ENCODE data around the gene DMRTC2.
A peak's percentile ranks its signal among the peaks of the same experiment; 100 is the strongest.

Gene DMRTC2

DNA sequence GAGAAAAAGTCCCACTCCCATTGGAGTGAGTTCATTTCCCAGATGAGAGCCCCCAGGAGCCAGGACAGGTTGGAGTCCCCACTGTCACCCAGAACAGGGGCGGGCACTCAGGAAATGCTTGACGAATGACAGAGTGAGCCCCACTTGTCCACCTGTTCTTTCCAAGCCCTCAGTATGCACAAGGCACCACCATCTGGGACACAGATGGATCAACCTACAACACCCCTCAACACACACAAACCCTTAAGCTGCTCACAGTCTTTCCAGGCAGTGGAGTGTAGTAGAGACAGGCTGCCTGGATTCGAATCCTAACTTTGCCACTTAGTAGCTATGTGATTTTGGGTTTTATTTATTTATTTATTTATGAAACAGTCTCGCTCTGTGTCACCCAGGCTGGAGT is 46.1 kb downstream of the DMRTC2 start:
- Histone ChIP-seq H3K14ac (ENCODE audit: low read length in 2 of 2) (no peak overlapping the region), H2BK5ac (ENCODE audit: low read depth, low read length, poor library complexity, severe bottlenecking) (no peak overlapping the region)

DNA sequence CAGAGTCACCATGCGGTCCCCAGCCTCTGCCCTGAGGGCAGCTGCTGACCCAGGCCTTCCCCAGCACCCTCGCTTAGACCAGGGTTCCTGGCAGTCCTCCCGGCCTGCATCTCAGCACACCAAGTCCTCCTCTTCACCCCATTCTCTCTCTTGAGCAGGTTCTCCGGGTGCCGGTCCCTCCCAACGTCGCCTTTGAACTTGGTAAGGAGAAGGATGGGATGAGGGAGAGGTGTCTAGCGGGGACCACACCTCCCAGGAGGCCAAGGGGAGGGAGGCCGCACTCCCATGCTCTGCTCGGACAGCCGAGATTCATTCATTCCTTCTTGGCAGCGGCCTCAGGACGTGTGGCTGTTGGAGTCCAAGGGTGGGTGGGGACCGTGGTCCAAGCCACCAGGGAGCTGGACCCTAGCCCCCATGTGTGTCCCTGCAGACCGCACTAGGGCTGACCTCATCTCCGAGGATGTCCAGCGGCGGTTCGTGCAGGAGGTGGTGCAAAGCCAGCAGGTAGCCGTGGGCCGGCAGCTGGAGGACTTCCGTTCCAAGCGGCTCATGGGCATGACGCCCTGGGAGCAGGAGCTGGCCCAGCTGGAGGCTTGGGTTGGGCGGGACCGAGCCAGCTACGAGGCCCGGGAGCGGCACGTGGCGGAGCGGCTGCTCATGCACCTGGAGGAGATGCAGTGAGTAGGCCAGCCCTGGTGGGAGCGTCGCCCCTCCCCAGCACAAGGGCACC is 47.5 kb downstream of the DMRTC2 start:
- Histone ChIP-seq H3K79me1 (replicated peaks; ENCODE audit: low read length, poor library complexity, severe bottlenecking) (peaks cover 51% of the 10 kb centered on the region), H3K23ac (ENCODE audit: low read length in 2 of 2) (no peak overlapping the region), H3K4me2 (ENCODE audit: low read length, poor library complexity, severe bottlenecking) (no peak overlapping the region), H2BK15ac (ENCODE audit: low read depth, poor library complexity, severe bottlenecking) (no peak overlapping the region), H2AK5ac (ENCODE audit: low read length, severe bottlenecking) (no peak overlapping the region), H3K18ac (ENCODE audit: low read depth in 1 of 2, low read length in 2 of 2) (no peak overlapping the region), H4K8ac (ENCODE audit: low read length) (no peak overlapping the region), H3K4me1 (ENCODE audit: control insufficient read depth, insufficient read depth, low read depth, low read length) (peaks cover 17% of the 10 kb centered on the region), H3K14ac (ENCODE audit: low read length in 2 of 2) (no peak overlapping the region), H3K4ac (ENCODE audit: low read depth in 1 of 2, low read length in 2 of 2) (no peak overlapping the region), H3K9me3 (ENCODE audit: control insufficient read depth, low read length) (no peaks in the 10 kb centered on the region), H3K27me3 (ENCODE audit: control insufficient read depth in 1 of 2, insufficient read depth in 1 of 2, low read length in 2 of 2) (no peaks in the 10 kb centered on the region), H3K27ac (ENCODE audit: low read length, poor library complexity, severe bottlenecking) (no peak overlapping the region), H4K91ac (ENCODE audit: low read length) (no peak overlapping the region), H2BK5ac (ENCODE audit: low read depth, low read length, poor library complexity, severe bottlenecking) (no peak overlapping the region), H3K4me3 (ENCODE audit: insufficient read depth in 1 of 2, low read depth in 1 of 2, low read length in 2 of 2) (no peak overlapping the region), H2BK120ac (ENCODE audit: low read depth, low read length) (no peak overlapping the region), H2BK12ac (ENCODE audit: low read length in 2 of 2) (no peak overlapping the region), H2AFZ (ENCODE audit: low read depth, low read length) (no peak overlapping the region), H3K36me3 (ENCODE audit: control insufficient read depth in 1 of 2, insufficient read depth in 2 of 2, low read depth in 1 of 2, low read length in 2 of 2) (peaks cover 56 to 78% of the 10 kb centered on the region in 2 experiments), H3K9ac (ENCODE audit: low read length) (no peak overlapping the region)
- DNase-seq, result no peak
- WGBS, result 98% methylated on average over 33 of the region's 34 CpGs

More for the DNA sequence above, 46.1 kb downstream of the DMRTC2 start:
- DNase-seq, result no peak
- Histone ChIP-seq H3K27ac (ENCODE audit: low read length, poor library complexity, severe bottlenecking) (no peak overlapping the region), H2BK12ac (ENCODE audit: low read length in 2 of 2) (no peak overlapping the region), H3K4me2 (ENCODE audit: low read length, poor library complexity, severe bottlenecking) (no peak overlapping the region), H3K4ac (ENCODE audit: low read depth in 1 of 2, low read length in 2 of 2) (no peak overlapping the region), H3K9ac (ENCODE audit: low read length) (no peak overlapping the region), H4K91ac (ENCODE audit: low read length) (no peak overlapping the region), H3K18ac (ENCODE audit: low read depth in 1 of 2, low read length in 2 of 2) (no peak overlapping the region), H3K79me1 (replicated peaks; ENCODE audit: low read length, poor library complexity, severe bottlenecking) (peaks cover 51% of the 10 kb centered on the region), H3K9me3 (ENCODE audit: control insufficient read depth, low read length) (no peaks in the 10 kb centered on the region), H3K4me3 (ENCODE audit: insufficient read depth in 1 of 2, low read depth in 1 of 2, low read length in 2 of 2) (no peak overlapping the region), H3K36me3 (ENCODE audit: control insufficient read depth in 1 of 2, insufficient read depth in 2 of 2, low read depth in 1 of 2, low read length in 2 of 2) (peaks cover 51 to 64% of the 10 kb centered on the region in 2 experiments), H2AFZ (ENCODE audit: low read depth, low read length) (no peak overlapping the region), H2BK120ac (ENCODE audit: low read depth, low read length) (no peak overlapping the region), H3K4me1 (ENCODE audit: control insufficient read depth, insufficient read depth, low read depth, low read length) (peaks cover 23% of the 10 kb centered on the region), H3K23ac (ENCODE audit: low read length in 2 of 2) (no peak overlapping the region), H3K27me3 (ENCODE audit: control insufficient read depth in 1 of 2, insufficient read depth in 1 of 2, low read length in 2 of 2) (no peaks in the 10 kb centered on the region), H2AK5ac (ENCODE audit: low read length, severe bottlenecking) (no peak overlapping the region), H4K8ac (ENCODE audit: low read length) (no peak overlapping the region), H2BK15ac (ENCODE audit: low read depth, poor library complexity, severe bottlenecking) (no peak overlapping the region)
- WGBS, result 93% methylated on average over 3 of the region's 4 CpGs

DNA sequence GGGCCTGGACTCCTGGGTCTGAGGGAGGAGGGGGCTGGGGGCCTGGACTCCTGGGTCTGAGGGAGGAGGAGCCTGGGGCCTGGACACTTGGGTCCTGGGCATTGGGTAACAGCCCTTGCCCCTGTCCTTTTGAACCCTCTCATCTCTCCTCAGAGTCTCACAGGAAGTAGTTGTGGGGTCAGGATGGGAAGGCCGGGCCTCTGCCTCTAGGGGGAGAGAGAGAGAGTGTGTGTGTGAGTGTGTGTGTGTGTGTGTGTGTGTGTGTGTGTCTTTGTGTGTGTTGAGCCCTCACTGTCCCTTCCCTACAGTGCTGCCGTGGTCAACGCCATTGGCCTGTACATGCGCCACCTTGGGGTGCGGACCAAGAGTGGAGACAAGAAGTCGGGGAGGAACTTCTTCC is 49.1 kb downstream of the DMRTC2 start:
- peak; percentile 37 for DNase-seq
- H3K18ac ChIP-seq (ENCODE audit: low read depth in 1 of 2, low read length in 2 of 2), result no peak overlapping the region
- H2BK5ac ChIP-seq (ENCODE audit: low read depth, low read length, poor library complexity, severe bottlenecking), result no peak overlapping the region
- H3K9ac ChIP-seq (ENCODE audit: low read length), result no peak overlapping the region
- H3K9me3 ChIP-seq (ENCODE audit: control insufficient read depth, low read length), result no peaks in the 10 kb centered on the region
- peaks cover 5% of the 10 kb centered on the region for H3K4me1 ChIP-seq (ENCODE audit: control insufficient read depth, insufficient read depth, low read depth, low read length)
- no peak overlapping the region for H3K27ac ChIP-seq (ENCODE audit: low read length, poor library complexity, severe bottlenecking)
- 86% methylated on average over 6 of the region's 6 CpGs for WGBS
- no peak overlapping the region for H2BK15ac ChIP-seq (ENCODE audit: low read depth, poor library complexity, severe bottlenecking)
- no peak overlapping the region for H2BK12ac ChIP-seq (ENCODE audit: low read length in 2 of 2)
- no peak overlapping the region for H4K8ac ChIP-seq (ENCODE audit: low read length)
- H3K4me3 ChIP-seq (ENCODE audit: insufficient read depth in 1 of 2, low read depth in 1 of 2, low read length in 2 of 2), result no peak overlapping the region
- H3K36me3 ChIP-seq (ENCODE audit: control insufficient read depth in 1 of 2, insufficient read depth in 2 of 2, low read depth in 1 of 2, low read length in 2 of 2), result peaks cover 69 to 82% of the 10 kb centered on the region in 2 experiments
- no peak overlapping the region for H2BK120ac ChIP-seq (ENCODE audit: low read depth, low read length)
- no peak overlapping the region for H2AK5ac ChIP-seq (ENCODE audit: low read length, severe bottlenecking)
- peaks cover 42% of the 10 kb centered on the region for H3K79me1 ChIP-seq (replicated peaks; ENCODE audit: low read length, poor library complexity, severe bottlenecking)
- H2AFZ ChIP-seq (ENCODE audit: low read depth, low read length), result no peak overlapping the region
- no peak overlapping the region for H3K4me2 ChIP-seq (ENCODE audit: low read length, poor library complexity, severe bottlenecking)
- no peak overlapping the region for H3K23ac ChIP-seq (ENCODE audit: low read length in 2 of 2)
- H4K91ac ChIP-seq (ENCODE audit: low read length), result no peak overlapping the region
- H3K4ac ChIP-seq (ENCODE audit: low read depth in 1 of 2, low read length in 2 of 2), result no peak overlapping the region
- H3K14ac ChIP-seq (ENCODE audit: low read length in 2 of 2), result no peak overlapping the region
- no peaks in the 10 kb centered on the region for H3K27me3 ChIP-seq (ENCODE audit: control insufficient read depth in 1 of 2, insufficient read depth in 1 of 2, low read length in 2 of 2)

DNA sequence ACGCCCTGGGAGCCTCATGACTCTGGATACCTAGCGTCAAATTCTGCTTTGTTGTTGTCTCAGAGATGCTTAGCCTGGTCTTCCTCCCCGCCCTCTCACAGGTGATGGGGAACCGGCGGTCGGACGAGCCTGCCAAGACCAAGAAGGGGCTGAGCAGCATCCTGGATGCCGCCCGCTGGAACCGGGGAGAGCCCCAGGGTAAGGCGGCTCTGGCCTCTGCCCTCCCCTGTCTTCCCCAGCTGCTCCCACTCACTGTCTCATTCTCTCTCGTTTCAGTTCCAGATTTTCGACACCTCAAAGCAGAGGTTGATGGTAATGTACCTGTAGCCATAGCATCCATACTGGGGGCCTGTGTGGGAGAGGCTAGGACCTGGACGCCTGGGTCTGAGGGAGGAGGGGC is 49.5 kb downstream of the DMRTC2 start:
- no peak overlapping the region for H2AFZ ChIP-seq (ENCODE audit: low read depth, low read length)
- H3K4me2 ChIP-seq (ENCODE audit: low read length, poor library complexity, severe bottlenecking), result no peak overlapping the region
- no peak overlapping the region for H3K18ac ChIP-seq (ENCODE audit: low read depth in 1 of 2, low read length in 2 of 2)
- H2BK12ac ChIP-seq (ENCODE audit: low read length in 2 of 2), result no peak overlapping the region
- peaks cover 38% of the 10 kb centered on the region for H3K79me1 ChIP-seq (replicated peaks; ENCODE audit: low read length, poor library complexity, severe bottlenecking)
- WGBS, result 96% methylated on average over 13 of the region's 14 CpGs
- H3K27me3 ChIP-seq (ENCODE audit: control insufficient read depth in 1 of 2, insufficient read depth in 1 of 2, low read length in 2 of 2), result no peaks in the 10 kb centered on the region
- H3K14ac ChIP-seq (ENCODE audit: low read length in 2 of 2), result no peak overlapping the region
- peaks cover 68 to 79% of the 10 kb centered on the region in 2 experiments for H3K36me3 ChIP-seq (ENCODE audit: control insufficient read depth in 1 of 2, insufficient read depth in 2 of 2, low read depth in 1 of 2, low read length in 2 of 2)
- no peak overlapping the region for H3K9ac ChIP-seq (ENCODE audit: low read length)
- H4K8ac ChIP-seq (ENCODE audit: low read length), result no peak overlapping the region
- H3K27ac ChIP-seq (ENCODE audit: low read length, poor library complexity, severe bottlenecking), result no peak overlapping the region
- H2AK5ac ChIP-seq (ENCODE audit: low read length, severe bottlenecking), result no peak overlapping the region
- H3K23ac ChIP-seq (ENCODE audit: low read length in 2 of 2), result no peak overlapping the region
- no peak for DNase-seq
- no peak overlapping the region for H2BK15ac ChIP-seq (ENCODE audit: low read depth, poor library complexity, severe bottlenecking)
- H3K9me3 ChIP-seq (ENCODE audit: control insufficient read depth, low read length), result no peaks in the 10 kb centered on the region
- peaks cover 5% of the 10 kb centered on the region for H3K4me1 ChIP-seq (ENCODE audit: control insufficient read depth, insufficient read depth, low read depth, low read length)
- no peak overlapping the region for H4K91ac ChIP-seq (ENCODE audit: low read length)
- H3K4me3 ChIP-seq (ENCODE audit: insufficient read depth in 1 of 2, low read depth in 1 of 2, low read length in 2 of 2), result no peak overlapping the region
- no peak overlapping the region for H3K4ac ChIP-seq (ENCODE audit: low read depth in 1 of 2, low read length in 2 of 2)
- no peak overlapping the region for H2BK5ac ChIP-seq (ENCODE audit: low read depth, low read length, poor library complexity, severe bottlenecking)
- no peak overlapping the region for H2BK120ac ChIP-seq (ENCODE audit: low read depth, low read length)
